GM12891 (cell line): Measurements from ENCODE around the gene LOC101059915.

ENCODE experiments used
- PAX5 ChIP-seq: IDR thresholded peaks from 2 replicates; pipeline ENCODE4 v1.6.1; 2011; ENCODE audit warnings: low read length, moderate library complexity, mild to moderate bottlenecking; ENCODE audit not compliant: insufficient read depth, severe bottlenecking
- POLR2A ChIP-seq: IDR thresholded peaks from 2 replicates; pipeline ENCODE4 v1.6.1; 2011; ENCODE audit warnings: low read depth, low read length, control low read depth
- POLR2AphosphoS5 ChIP-seq: IDR thresholded peaks from 2 replicates; pipeline ENCODE4 v1.6.1; 2011; ENCODE audit warnings: low read depth, low read length, control low read depth
- SPI1 ChIP-seq: IDR thresholded peaks from 2 replicates; pipeline ENCODE4 v1.6.1; 2011; ENCODE audit warnings: low read depth, low read length, control low read depth
- TAF1 ChIP-seq: IDR thresholded peaks from 2 replicates; pipeline ENCODE4 v1.6.1; 2011; ENCODE audit warnings: low read depth, low read length, control low read depth

DNA sequence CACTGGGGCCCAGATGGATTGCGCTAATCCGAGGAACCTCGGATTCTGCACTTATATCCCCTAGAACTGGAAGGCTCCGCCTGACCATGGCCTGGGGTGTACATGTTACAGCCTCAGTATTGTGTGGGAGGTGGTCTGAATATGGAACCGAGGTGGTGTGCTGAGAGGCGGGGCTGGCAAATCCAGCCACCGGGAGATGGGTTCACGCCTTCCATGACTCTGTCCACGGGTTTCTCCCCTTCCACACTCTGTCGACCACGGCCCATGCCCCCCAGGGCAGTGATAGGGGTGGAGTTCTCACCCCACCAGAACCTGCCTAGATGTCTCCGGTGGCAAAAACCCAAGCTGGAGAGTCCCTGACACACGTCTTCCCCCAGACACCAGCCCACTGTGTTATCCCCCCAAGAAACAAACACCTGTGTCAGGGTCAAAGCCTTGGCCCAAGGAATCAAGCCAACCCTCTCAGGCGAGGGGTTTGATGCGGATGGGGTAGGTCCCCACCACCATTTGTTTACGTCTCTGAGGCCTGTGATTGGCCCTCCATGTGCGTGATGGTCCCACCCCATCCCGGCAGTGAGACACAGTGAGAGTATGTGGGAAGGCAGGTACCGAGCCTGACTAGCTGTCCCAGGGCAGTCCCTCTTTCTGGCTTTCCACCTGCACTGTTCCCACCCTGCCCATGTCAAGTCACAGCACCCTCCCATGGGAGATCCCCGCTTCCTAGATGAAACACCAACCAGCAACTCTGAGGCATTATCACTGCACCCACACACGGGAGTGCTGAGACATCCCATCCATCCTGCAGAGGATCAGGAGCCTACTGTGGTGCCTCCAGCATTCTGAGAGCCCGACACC, 6.6 kb upstream of the LOC101059915 start:
- TF ChIP-seq TAF1 (no peak), POLR2AphosphoS5 (no peak), POLR2A (no peak), SPI1 (no peak), PAX5 (no peak)
